HFFc6 (cell line): ENCODE measurements around the gene YAP1. TPM values are rescaled to one million over a fixed set of nuclear protein-coding genes. Genes with fewer than 3 reads are reported as not detected.
"Not testable (repeated sequence)": the region's sequence is repeated elsewhere in the genome, so short reads cannot be mapped to it uniquely, and the experiment has no call there.

Source experiments
- DNase-seq: peaks from one replicate; pipeline ENCODE4 v3.0.0-alpha.2; 2018
- H3K27ac Mint-ChIP-seq: 2 replicates; pipeline ENCODE4 v1.8.0; 2020; ENCODE audit warnings: mild to moderate bottlenecking, mixed read lengths
- H3K27me3 Mint-ChIP-seq: 2 replicates; pipeline ENCODE4 v1.8.0; 2021; ENCODE audit warnings: mild to moderate bottlenecking, moderate library complexity, mixed read lengths; ENCODE audit not compliant: insufficient read depth
- H3K36me3 Mint-ChIP-seq: 2 replicates; pipeline ENCODE4 v1.8.0; 2021; ENCODE audit warnings: low read depth, mixed read lengths
- H3K4me1 Mint-ChIP-seq: 2 replicates; pipeline ENCODE4 v1.8.0; 2020; ENCODE audit warnings: low read depth, mixed read lengths
- H3K4me3 Mint-ChIP-seq: 2 replicates; pipeline ENCODE4 v1.8.0; 2020; ENCODE audit warnings: mild to moderate bottlenecking, moderate library complexity, mixed read lengths
- H3K9me3 Mint-ChIP-seq: 2 replicates; pipeline ENCODE4 v1.8.0; 2020; ENCODE audit warnings: mild to moderate bottlenecking, mixed read lengths
- CTCF ChIP-seq: fragments of 200-600 bp; sonication (generic); IDR thresholded peaks from 2 replicates; pipeline ENCODE4 v1.5.0; 2021; ENCODE audit warnings: antibody characterized with exemption, mild to moderate bottlenecking
- total RNA-seq, 6 experiments: library from RNA; stranded (reverse); fragmentation: NEBNext Ultra II Directional; extraction: Animal tissue kit (Norgen Biotek cat#: 25700); gene quantifications; 2 replicates in 1 of 6; 3 replicates in 5 of 6; pipeline ENCODE4 v1.2.3, GENCODE V29; 2021

YAP1 gene
- total RNA-seq, 6 experiments from 2014 or later, result 120 to 159 (median 133) TPM

DNA sequence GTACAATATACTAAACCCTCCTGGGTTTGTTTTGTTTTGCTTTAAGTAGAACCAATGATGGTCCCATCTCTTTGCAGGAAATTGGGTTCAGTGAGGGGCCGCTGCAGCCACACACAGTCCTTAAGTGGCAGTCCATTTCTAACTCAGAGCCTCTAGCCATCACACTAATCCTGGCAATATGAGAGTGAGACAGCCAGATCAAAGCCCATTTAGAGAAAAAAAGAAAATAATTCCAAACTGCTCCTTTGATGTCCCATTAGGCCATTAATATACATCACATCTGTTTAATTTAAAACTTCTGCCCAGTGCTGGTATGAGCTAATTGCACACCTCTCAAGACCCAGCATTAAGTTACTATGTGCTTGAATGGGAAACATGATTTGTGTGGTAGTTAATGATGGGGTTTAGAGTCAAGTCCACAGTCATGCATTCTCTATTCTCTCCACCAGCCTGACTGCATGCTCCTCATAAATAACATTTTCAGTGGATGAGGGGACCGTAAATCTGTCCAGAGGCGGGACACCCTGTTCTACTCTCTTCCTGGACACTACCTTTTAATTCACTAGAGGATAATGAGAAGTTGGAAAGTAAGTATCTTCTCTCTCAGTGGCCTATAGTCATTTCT lies 153.2 kb downstream of the YAP1 start:
- DNase-seq, result no peak
- H3K4me3 Mint-ChIP-seq, result no peak overlapping the region
- H3K27ac Mint-ChIP-seq, result no peak overlapping the region
- no peaks in the 10 kb centered on the region for H3K9me3 Mint-ChIP-seq
- H3K27me3 Mint-ChIP-seq, result no peaks in the 10 kb centered on the region
- H3K4me1 Mint-ChIP-seq, result peaks cover 45% of the 10 kb centered on the region
- 0 out of 2 replicates have a peak, but pooled peaks cover 4% of the 10 kb centered on the region for H3K36me3 Mint-ChIP-seq
- TF ChIP-seq CTCF, result no peak

GRCh38 chr11:102264704-102265103 lies 154.5 kb downstream of the YAP1 start:
- not testable (repeated sequence) for H3K9me3 Mint-ChIP-seq, DNase-seq, H3K27ac Mint-ChIP-seq, H3K27me3 Mint-ChIP-seq, H3K36me3 Mint-ChIP-seq, H3K4me3 Mint-ChIP-seq
- peaks cover 49% of the 10 kb centered on the region for H3K4me1 Mint-ChIP-seq

GRCh38 chr11:102266099-102266498 lies 155.9 kb downstream of the YAP1 start:
- Mint-ChIP-seq H3K36me3 (0 out of 2 replicates have a peak, but pooled peaks cover 4% of the 10 kb centered on the region), H3K4me3 (peak overlapping the region; percentile 38), H3K27ac (peak overlapping the region; percentile 67), H3K4me1 (peaks cover 55% of the 10 kb centered on the region), H3K27me3 (no peaks in the 10 kb centered on the region), H3K9me3 (no peaks in the 10 kb centered on the region)
- DNase-seq, result peak; percentile 44
- no peak for TF ChIP-seq CTCF

DNA sequence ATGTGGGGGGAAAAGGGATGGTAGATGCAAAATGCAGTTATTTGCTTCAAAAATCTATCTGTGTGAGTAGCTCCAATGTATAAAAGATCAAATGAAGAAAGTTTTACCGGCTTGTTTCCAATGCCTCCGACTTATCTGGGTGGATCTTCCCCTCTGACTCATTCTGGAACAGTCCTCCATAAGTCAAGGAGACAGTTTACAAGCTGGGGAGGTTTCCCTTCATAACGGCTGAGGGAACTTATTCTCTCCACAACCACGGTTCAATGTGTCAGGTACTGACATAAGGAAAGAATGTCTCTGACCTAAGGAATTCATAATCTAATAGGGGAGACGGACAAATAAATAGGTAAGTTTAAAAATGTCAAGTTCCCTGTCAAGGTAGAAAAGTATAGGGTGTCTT lies 157.4 kb downstream of the YAP1 start:
- peak; percentile 78 for DNase-seq
- peaks cover 48% of the 10 kb centered on the region for H3K4me1 Mint-ChIP-seq
- no peak for TF ChIP-seq CTCF
- H3K27ac Mint-ChIP-seq, result peak overlapping the region; percentile 57; the same call in 1 of the 2 replicates
- 0 out of 2 replicates have a peak, but pooled peaks cover 4% of the 10 kb centered on the region for H3K36me3 Mint-ChIP-seq
- H3K27me3 Mint-ChIP-seq, result no peaks in the 10 kb centered on the region
- H3K9me3 Mint-ChIP-seq, result no peaks in the 10 kb centered on the region
- H3K4me3 Mint-ChIP-seq, result peak overlapping the region; percentile 58

- TF ChIP-seq CTCF, result no peak
- no peak for DNase-seq
- Mint-ChIP-seq H3K27me3 (no peaks in the 10 kb centered on the region), H3K4me1 (peaks cover 50% of the 10 kb centered on the region), H3K27ac (peak overlapping the region; percentile 57; the same call in 1 of the 2 replicates), H3K9me3 (no peaks in the 10 kb centered on the region), H3K4me3 (peak overlapping the region; percentile 58), H3K36me3 (0 out of 2 replicates have a peak, but pooled peaks cover 4% of the 10 kb centered on the region)
These were observed 158.1 kb downstream of the YAP1 start for GRCh38 chr11:102268083-102268984.

DNA sequence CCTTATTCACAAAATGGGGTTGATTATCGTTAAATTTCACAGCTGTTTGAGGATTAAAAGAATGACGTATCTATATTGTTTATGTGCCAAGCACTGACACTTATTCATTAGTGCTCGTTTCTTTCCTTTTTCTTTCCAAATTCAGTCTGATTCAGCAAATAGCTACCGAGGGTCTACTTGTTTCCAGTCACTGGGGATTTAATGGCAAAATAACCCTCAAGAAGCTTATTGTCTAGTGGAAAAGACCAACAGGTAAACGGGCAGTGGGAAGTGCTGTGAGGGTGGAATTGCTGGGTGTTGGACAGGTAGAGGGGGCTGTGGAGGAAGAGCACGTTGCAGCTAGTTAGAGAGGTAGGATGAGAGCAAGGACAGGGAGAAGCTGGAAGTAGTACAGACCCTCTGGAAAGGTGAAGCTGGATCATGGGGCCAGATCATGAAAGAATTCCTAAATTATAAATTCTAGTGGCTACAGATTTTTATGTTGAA lies 158.8 kb downstream of the YAP1 start:
- Mint-ChIP-seq H3K4me3 (no peak overlapping the region), H3K27ac (no peak overlapping the region), H3K36me3 (0 out of 2 replicates have a peak, but pooled peaks cover 4% of the 10 kb centered on the region), H3K27me3 (no peaks in the 10 kb centered on the region), H3K9me3 (no peaks in the 10 kb centered on the region), H3K4me1 (peaks cover 52% of the 10 kb centered on the region)
- no peak for DNase-seq
- 0 out of 2 replicates have a peak, but pooled peaks have one; percentile 10 for TF ChIP-seq CTCF
